Astrocyte (in vitro differentiated cells and primary cell): Measurements from ENCODE around the gene C9orf153.

Source experiments
- CTCF ChIP-seq: IDR thresholded peaks from 2 replicates; pipeline ENCODE4 v1.5.1; 2011; ENCODE audit warnings: low read depth, mild to moderate bottlenecking, inconsistent platforms, low read length, moderate library complexity; ENCODE audit not compliant: insufficient read depth
- EZH2 ChIP-seq: IDR thresholded peaks from 2 replicates; pipeline ENCODE4 v1.6.1; 2012; ENCODE audit warnings: mild to moderate bottlenecking, low read length, inconsistent platforms; ENCODE audit not compliant: insufficient read depth

- TF ChIP-seq CTCF, result no peak
- no peak for TF ChIP-seq EZH2
Observed at GRCh38 chr9:86263876-86264275, 4.4 kb upstream of the C9orf153 start.
